ENCODE results near the gene TMEM259. TPM values are rescaled to one million over a fixed set of nuclear protein-coding genes. Genes with fewer than 3 reads are reported as not detected.

Gene TMEM259
- total RNA-seq, 2 experiments from 2014 or later = 183 to 195 TPM

DNA sequence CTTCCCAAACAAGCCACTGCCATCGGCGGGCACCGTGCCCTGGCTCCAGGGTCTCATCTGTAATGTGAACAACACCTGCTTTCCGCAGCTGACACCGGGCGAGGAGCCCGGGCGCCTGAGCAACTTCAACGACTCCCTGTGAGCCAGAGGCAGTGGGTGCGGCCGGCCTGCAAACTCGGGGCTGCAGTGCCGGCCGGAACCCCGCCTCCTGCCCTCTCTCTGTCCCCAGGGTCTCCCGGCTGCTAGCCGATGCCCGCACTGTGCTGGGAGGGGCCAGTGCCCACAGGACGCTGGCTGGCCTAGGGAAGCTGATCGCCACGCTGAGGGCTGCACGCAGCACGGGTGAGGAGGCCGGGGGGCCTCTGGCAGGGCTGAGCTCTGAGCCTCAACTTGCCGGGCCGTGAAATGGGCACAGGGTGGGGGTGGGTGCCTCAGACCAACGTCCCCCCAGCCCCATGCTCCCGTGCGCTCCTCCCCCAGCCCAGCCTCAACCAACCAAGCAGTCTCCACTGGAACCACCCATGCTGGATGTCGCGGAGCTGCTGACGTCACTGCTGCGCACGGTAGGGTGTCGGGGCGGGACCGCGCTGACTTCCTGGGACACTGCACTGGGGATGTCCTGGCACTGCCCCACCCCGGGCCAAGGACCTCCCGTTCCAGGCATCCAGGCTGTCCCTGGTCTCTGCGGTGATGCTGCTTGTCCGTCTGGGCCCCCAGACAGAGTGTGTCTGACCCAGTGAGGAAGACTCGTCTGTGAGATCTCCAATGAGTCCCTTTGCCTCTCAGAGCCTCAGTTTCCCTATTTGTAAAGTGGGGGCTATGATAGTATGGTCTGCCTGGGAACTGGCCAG lies 21.1 kb upstream of the TMEM259 start:
- CTCF ChIA-PET = interaction anchor here (0.7 to 2.0 kb wide), 3 partner anchors 13 to 25 kb away, joined by 3 to 6 read pairs (median 3); partner anchors contain the start of gene ARHGAP45

DNA sequence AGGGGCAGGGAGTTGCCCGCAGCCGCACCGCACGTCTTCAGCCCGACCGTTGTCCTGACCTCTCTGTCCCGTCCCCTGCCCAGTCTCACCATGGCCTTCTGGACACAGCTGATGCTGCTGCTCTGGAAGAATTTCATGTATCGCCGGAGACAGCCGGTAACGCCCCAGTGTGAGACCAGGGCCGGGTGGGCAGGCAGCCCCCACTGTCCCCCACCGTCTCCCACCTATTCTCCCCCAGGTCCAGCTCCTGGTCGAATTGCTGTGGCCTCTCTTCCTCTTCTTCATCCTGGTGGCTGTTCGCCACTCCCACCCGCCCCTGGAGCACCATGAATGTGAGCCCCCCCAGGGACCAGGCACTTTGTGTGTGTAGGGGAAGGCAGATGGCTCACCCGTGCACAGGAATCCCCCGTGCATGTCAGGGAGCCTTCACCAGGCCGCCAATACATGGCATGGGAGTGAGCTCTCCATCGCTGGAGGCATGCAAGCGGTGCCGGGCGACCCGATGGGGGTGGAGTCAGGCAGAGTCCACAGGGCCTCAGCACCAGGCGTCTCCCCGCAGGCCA lies 20.4 kb upstream of the TMEM259 start:
- ChIA-PET CTCF (interaction anchor here (0.7 to 2.0 kb wide), 5 partner anchors 12 to 26 kb away, joined by 3 to 6 read pairs (median 3); partner anchors contain the start of gene ARHGAP45), POLR2A (interaction anchor here (1.0 kb wide), 2 partner anchors 26 to 46 kb away, joined by 3 read pairs; no protein-coding TSS in a partner anchor)
- DNase-seq = no peak
- Mint-ChIP-seq H3K4me1 (peaks cover 55% of the 10 kb centered on the region), H3K36me3 (ENCODE audit: low read depth) (peaks cover 49% of the 10 kb centered on the region), H3K9me3 (no peaks in the 10 kb centered on the region), H3K27ac (no peak overlapping the region), H3K27me3 (no peaks in the 10 kb centered on the region), H3K4me3 (peak overlapping the region; percentile 99)

More for the DNA sequence above, 21.1 kb upstream of the TMEM259 start:
- Mint-ChIP-seq H3K9me3 (no peaks in the 10 kb centered on the region), H3K27me3 (no peaks in the 10 kb centered on the region), H3K27ac (no peak overlapping the region), H3K4me3 (peak overlapping the region; percentile 99), H3K36me3 (ENCODE audit: low read depth) (peaks cover 47% of the 10 kb centered on the region), H3K4me1 (peaks cover 47% of the 10 kb centered on the region)
- POLR2A ChIA-PET = no interaction called here
- DNase-seq = no peak

DNA sequence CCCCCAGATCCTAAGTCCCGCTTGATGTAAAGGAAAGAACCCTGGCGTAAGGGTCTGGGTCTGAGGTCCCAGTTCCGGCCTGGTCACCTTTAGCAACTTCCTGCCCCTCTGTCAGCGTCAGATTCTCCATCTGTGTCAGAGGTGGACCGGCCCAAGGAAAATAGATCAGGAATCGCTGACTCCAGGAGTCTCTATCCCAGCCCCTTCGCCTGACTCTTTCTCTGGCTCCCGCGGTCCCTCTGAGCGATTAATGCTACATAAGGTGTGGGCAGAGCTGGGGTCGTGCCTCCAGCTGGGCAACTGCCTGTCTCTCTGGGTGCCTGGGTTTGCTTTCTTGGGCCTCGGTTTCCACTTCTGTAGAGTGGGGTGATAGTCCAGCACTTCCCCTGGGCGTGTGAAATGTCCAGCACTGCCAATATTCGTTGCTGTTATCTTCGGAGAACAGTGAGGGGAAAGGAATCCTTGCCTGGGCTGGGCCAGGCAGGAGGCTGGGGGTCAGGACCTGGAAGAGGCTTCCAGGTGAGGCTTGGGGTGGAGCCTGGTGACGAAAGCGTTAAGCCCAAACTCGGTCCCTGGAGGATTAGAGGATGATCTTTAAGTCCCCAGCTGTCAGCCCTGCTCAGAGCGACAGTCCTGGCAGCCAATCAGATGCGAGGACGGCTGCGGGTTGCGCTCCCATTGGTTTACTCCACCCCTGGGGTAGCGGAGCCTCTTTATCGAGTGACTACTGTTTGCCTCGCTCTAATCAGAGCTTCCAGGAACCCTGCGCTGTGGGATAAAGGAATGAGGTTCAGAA lies 19.8 kb upstream of the TMEM259 start:
- peaks cover 61% of the 10 kb centered on the region for H3K4me1 Mint-ChIP-seq
- no peaks in the 10 kb centered on the region for H3K27me3 Mint-ChIP-seq

DNA sequence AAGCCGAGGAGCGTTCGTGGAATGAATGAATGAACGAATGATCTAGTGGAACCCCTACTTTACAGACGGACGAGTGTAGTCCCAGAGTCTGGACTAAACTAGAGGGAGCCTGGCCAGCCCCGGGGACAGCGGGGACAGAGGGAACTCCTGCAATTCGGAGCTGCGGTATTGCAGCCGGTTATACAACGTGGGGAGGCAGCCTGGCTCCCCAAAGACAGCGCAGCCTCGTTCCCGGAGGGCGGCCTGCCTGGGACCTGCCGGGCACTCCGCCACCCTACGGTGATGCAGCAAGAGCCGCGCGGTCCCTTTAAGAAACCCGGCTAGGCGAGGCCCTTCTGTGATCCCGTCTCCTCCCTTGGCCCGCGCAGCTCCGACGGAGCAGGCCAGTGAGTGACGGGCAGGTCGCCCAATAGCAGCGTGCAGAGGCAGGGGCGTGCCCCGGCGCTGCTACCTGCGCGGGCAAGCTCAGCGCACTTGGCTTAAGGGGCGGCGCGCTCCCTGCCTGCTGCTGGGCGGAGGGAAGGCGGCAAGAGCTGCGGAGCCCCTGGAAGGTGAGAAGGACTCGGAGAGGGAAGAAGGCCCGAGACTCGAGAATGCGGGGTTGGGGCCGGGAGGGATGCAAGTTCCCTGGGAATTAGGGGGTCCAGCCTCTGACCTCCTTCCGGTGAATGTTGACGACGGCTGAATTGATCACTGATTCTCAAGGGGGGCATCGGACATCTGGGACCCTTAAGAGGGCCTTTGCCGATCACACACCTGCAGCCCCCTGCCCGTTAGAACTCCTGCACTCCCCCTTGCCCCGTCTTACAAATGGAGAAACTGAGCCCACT lies 18.9 kb upstream of the TMEM259 start, which contains the start of gene ABCA7:
ABCA7 (plus strand) TSS at position 462 of the 830 bp plus-strand sequence. CDS start 1,255 bp downstream, outside the sequence.
- Mint-ChIP-seq H3K4me1 (peaks cover 64% of the 10 kb centered on the region), H3K36me3 (ENCODE audit: low read depth) (peaks cover 53% of the 10 kb centered on the region), H3K27me3 (no peaks in the 10 kb centered on the region), H3K4me3 (peak within 1 kb of the TSS; percentile 99), H3K9me3 (no peaks in the 10 kb centered on the region), H3K27ac (peak within 1 kb of the TSS; percentile 91)
- ChIA-PET POLR2A (interaction anchor here (0.8 kb wide), 1 partner anchor 18 kb away, joined by 3 read pairs; the partner anchor contains the start of gene RNU6-2), CTCF (interaction anchor here (0.6 to 3.1 kb wide), 11 partner anchors 8 to 235 kb away, joined by 3 to 11 read pairs (median 3); partner anchors contain the start of genes ARHGAP45, CNN2 and FAM174C)
- DNase-seq = peak; percentile 99

More for the DNA sequence above, 19.8 kb upstream of the TMEM259 start:
- peak overlapping the region; percentile 99 for H3K4me3 Mint-ChIP-seq
- peaks cover 52% of the 10 kb centered on the region for H3K36me3 Mint-ChIP-seq (ENCODE audit: low read depth)
- ChIA-PET CTCF (interaction anchor here (0.7 to 3.1 kb wide), 10 partner anchors 8 to 235 kb away, joined by 3 to 11 read pairs (median 3); partner anchors contain the start of genes ARHGAP45, CNN2 and FAM174C), POLR2A (interaction anchor here (1.0 kb wide), 2 partner anchors 27 to 47 kb away, joined by 3 read pairs; no protein-coding TSS in a partner anchor)
- H3K27ac Mint-ChIP-seq = peak overlapping the region; percentile 91
- H3K9me3 Mint-ChIP-seq = no peaks in the 10 kb centered on the region
- DNase-seq = peak; percentile 94

DNA sequence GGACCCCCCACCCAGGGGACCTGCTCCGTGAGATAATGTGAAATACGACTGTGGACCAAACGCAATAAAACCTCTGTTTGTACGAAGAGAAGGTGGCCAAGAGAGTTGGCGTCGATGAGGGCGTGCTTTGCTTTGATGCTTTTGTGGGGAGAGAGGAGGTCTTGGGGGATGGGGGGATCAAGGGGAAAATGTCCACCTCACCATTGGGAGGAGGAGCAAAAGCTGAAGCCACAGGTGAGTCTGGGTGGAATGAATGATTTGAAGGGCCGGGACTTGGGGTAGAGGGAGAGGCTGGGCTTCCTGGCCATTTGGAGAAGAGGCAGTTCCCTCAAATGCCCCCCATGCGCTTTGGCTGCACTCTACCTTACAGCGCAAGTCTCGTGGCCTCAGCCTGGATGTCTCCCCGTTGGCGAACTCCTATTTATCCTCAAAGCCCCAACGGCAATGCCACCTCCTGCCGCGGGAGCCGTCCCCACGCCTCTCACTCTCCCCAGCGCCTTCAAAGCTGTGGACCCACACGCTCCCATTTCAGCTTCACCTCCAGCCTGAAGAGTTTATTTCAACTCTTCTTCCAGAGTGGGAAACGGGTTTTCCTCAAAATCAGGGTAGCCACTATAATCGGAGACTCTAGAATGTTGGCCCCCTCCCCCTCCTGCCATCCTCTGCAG lies 18.2 kb upstream of the TMEM259 start:
- Mint-ChIP-seq H3K9me3 (no peaks in the 10 kb centered on the region), H3K27me3 (no peaks in the 10 kb centered on the region), H3K27ac (peak overlapping the region; percentile 91), H3K4me1 (peaks cover 64% of the 10 kb centered on the region), H3K4me3 (peak overlapping the region; percentile 99), H3K36me3 (ENCODE audit: low read depth) (peaks cover 47% of the 10 kb centered on the region)
- DNase-seq = no peak
- ChIA-PET CTCF (interaction anchor here (0.6 to 3.1 kb wide), 10 partner anchors 9 to 227 kb away, joined by 3 to 11 read pairs (median 4); partner anchors contain the start of gene CNN2), POLR2A (interaction anchor here (0.8 to 1.0 kb wide), 2 partner anchors 18 to 28 kb away, joined by 3 read pairs; partner anchors contain the start of genes ARHGAP45 and RNU6-2)

DNA sequence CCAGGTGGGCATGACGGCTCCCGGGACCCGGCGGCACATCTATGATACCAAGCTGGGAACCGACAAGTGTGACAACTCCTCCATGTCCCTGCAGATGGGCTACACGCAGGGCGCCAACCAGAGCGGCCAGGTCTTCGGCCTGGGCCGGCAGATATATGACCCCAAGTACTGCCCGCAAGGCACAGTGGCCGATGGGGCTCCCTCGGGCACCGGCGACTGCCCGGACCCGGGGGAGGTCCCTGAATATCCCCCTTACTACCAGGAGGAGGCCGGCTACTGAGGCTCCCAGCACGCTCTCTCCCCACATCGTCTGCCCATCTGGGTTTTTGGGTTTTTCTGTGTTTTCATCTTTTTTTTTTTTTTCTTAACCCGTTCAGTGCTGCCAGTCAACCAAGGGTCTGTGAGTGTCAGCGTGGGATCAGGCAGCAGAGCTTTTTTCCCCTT lies 16.7 kb upstream of the TMEM259 start:
- peaks cover 54% of the 10 kb centered on the region for H3K36me3 Mint-ChIP-seq (ENCODE audit: low read depth)
- ChIA-PET POLR2A (interaction anchor here (1.0 kb wide), 1 partner anchor 9 kb away, joined by 3 read pairs; no protein-coding TSS in a partner anchor), CTCF (interaction anchor here (1.0 to 3.9 kb wide), 5 partner anchors 9 to 229 kb away, joined by 3 to 15 read pairs (median 4); partner anchors contain the start of gene CNN2)
- DNase-seq = no peak
- H3K4me1 Mint-ChIP-seq = peaks cover 70% of the 10 kb centered on the region
- peak overlapping the region; percentile 99 for H3K4me3 Mint-ChIP-seq
- H3K27ac Mint-ChIP-seq = peak overlapping the region; percentile 91
- no peaks in the 10 kb centered on the region for H3K9me3 Mint-ChIP-seq
- H3K27me3 Mint-ChIP-seq = no peaks in the 10 kb centered on the region

DNA sequence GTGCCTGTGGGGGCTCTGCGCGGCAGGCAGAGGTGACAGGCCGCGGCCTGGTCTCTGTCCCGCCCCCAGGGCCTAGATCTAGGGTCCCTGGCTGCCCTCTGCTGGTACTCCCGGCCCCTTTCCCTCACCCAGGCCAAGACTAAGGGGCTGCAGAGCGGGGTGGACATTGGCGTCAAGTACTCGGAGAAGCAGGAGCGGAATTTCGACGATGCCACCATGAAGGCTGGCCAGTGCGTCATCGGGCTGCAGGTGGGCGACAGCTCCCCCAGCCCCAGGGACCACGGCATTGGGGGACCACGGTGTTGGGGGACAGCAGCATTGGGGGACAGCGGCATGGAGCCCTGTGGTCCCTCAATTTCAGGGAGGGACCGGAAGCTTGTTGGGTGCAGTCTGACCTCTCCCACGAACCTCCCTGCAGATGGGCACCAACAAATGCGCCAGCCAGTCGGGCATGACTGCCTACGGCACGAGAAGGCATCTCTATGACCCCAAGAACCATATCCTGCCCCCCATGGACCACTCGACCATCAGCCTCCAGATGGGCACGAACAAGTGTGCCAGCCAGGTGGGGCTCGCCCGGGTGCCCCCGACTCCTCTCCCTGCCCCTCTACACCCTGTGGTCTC lies 15.2 kb upstream of the TMEM259 start:
- H3K9me3 Mint-ChIP-seq = no peaks in the 10 kb centered on the region
- peaks cover 60% of the 10 kb centered on the region for H3K36me3 Mint-ChIP-seq (ENCODE audit: low read depth)
- no peak overlapping the region for H3K4me3 Mint-ChIP-seq
- H3K27ac Mint-ChIP-seq = peak overlapping the region; percentile 71
- no peak for DNase-seq
- H3K27me3 Mint-ChIP-seq = no peaks in the 10 kb centered on the region
- POLR2A ChIA-PET = no interaction called here
- CTCF ChIA-PET = interaction anchor here (1.3 to 3.9 kb wide), 2 partner anchors 10 to 67 kb away, joined by 3 to 15 read pairs; partner anchors contain the start of gene CNN2
- H3K4me1 Mint-ChIP-seq = peaks cover 67% of the 10 kb centered on the region

DNA sequence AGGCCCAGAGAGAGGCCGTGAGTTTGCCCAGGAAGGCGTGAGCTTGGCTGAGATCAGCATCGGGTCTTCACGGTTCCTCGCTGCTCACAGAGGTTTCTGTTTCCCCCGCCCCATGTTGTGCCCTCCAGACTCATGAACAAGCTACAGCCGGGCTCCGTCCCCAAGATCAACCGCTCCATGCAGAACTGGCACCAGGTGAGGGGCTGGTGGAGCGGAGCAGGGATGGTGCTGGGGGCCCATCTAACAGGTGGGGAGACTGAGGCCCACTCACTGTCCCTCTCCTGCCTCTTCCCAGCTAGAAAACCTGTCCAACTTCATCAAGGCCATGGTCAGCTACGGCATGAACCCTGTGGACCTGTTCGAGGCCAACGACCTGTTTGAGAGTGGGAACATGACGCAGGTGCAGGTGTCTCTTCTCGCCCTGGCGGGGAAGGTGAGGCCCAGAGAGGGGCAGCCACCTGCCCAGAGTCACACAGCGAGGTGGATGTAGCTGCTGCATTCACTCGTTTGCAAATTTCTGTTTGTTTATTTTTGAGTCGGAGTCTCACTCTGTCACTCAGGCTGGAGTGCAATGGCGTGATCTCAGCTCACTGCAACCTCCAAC lies 11.4 kb upstream of the TMEM259 start:
- DNase-seq = no peak
- Mint-ChIP-seq H3K27ac (peak overlapping the region; percentile 25), H3K27me3 (no peaks in the 10 kb centered on the region), H3K4me1 (peaks cover 52% of the 10 kb centered on the region), H3K36me3 (ENCODE audit: low read depth) (peaks cover 54% of the 10 kb centered on the region), H3K9me3 (no peaks in the 10 kb centered on the region), H3K4me3 (no peak overlapping the region)
- POLR2A ChIA-PET = interaction anchor here (0.6 kb wide), 2 partner anchors 16 to 42 kb away, joined by 8 to 10 read pairs; no protein-coding TSS in a partner anchor
- CTCF ChIA-PET = interaction anchor here (1.2 kb wide), 1 partner anchor 45 kb away, joined by 3 read pairs; no protein-coding TSS in a partner anchor

DNA sequence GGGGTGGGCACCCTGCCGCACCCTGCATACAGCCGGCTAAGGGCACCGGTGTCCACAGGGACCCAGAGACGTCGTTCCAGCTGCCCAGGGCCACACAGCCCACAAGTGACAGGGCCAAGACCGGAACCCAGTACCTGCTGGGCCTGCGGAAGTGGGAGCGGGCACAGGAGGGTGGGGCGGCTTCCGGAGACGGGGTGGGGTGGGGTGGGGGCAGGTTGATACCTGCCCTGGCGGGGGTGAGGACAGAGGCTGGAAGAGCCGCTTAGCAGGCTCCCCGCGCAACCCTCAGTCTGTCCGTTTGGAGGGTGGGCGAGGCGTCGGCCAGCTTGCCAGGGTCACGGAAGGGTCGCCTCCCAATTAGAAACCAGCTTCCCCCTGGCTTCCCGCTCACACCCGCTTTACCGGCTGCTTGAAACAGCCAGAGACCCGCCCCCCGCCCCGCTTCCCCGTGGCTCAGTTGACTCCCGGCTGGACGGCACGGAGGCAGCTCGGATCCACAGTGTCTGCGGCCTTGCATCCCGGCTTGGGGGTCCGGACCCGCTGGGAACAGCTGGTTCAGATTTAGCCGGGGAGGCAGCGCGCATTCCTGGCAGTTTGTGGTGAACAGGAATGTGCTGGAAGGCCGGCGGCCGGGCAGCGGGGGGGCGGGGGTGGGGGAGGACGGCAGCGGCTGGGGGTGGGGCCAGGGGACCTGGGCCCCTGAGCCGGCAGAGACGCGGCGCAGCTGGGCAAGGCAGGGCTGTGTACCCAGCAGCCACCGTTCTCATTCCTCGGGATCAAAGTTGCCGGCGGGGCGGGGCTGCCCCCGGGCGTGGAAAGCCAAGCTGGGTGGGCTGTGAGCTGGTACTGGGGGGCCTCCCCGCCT lies 7.4 kb upstream of the TMEM259 start:
- no peaks in the 10 kb centered on the region for H3K9me3 Mint-ChIP-seq
- peaks cover 35% of the 10 kb centered on the region for H3K36me3 Mint-ChIP-seq (ENCODE audit: low read depth)
- H3K4me1 Mint-ChIP-seq = peaks cover 32% of the 10 kb centered on the region
- peak overlapping the region; percentile 86 for H3K27ac Mint-ChIP-seq
- ChIA-PET POLR2A (interaction anchor here (0.6 kb wide), 1 partner anchor 10 kb away, joined by 3 read pairs; no protein-coding TSS in a partner anchor), CTCF (interaction anchor here (0.6 to 2.7 kb wide), 10 partner anchors 8 to 332 kb away, joined by 3 to 15 read pairs (median 4); no protein-coding TSS in a partner anchor)
- no peaks in the 10 kb centered on the region for H3K27me3 Mint-ChIP-seq
- peak; percentile 72 for DNase-seq
- peak overlapping the region; percentile 98 for H3K4me3 Mint-ChIP-seq
